GM12801 (cell line): ENCODE results near the gene CCDC102A.

Source experiments
- CTCF ChIP-seq: IDR thresholded peaks from one replicate; pipeline ENCODE4 v1.5.1; 2011; ENCODE audit warnings: control low read depth; ENCODE audit not compliant: insufficient read length; ENCODE audit errors: extremely low read depth

Gene CCDC102A

GRCh38 chr16:57575468-57576277 lies 39.3 kb upstream of the CCDC102A start:
- TF ChIP-seq CTCF: no peak

- TF ChIP-seq CTCF: no peak
Measured at GRCh38 chr16:57574646-57575467, 38.5 kb upstream of the CCDC102A start.

GRCh38 chr16:57574086-57574485 lies 37.7 kb upstream of the CCDC102A start:
- no peak for TF ChIP-seq CTCF

GRCh38 chr16:57572978-57573728 lies 36.8 kb upstream of the CCDC102A start:
- TF ChIP-seq CTCF: no peak

- TF ChIP-seq CTCF: no peak
Measured at GRCh38 chr16:57571098-57571497, 34.7 kb upstream of the CCDC102A start.

GRCh38 chr16:57570301-57571070 lies 34.1 kb upstream of the CCDC102A start:
- no peak for TF ChIP-seq CTCF
